Measurements from ENCODE around the gene PDE1A. TPM values are rescaled to one million over a fixed set of nuclear protein-coding genes. Genes with fewer than 3 reads are reported as not detected.

Gene PDE1A
- total and polyA plus RNA-seq, 10 of the 15 experiments (the other 5 are each of a cell fraction or from before 2014, with no cell fraction given): 1.1 TPM; not detected in 9

- no peak for TF ChIP-seq RFX5 (IDR thresholded peaks at IDR 0.05; ENCODE audit: low read depth, low read length)
- TF ChIP-seq MLLT1 (IDR thresholded peaks at IDR 0.05): no peak
- TF ChIP-seq, protein P1, sequence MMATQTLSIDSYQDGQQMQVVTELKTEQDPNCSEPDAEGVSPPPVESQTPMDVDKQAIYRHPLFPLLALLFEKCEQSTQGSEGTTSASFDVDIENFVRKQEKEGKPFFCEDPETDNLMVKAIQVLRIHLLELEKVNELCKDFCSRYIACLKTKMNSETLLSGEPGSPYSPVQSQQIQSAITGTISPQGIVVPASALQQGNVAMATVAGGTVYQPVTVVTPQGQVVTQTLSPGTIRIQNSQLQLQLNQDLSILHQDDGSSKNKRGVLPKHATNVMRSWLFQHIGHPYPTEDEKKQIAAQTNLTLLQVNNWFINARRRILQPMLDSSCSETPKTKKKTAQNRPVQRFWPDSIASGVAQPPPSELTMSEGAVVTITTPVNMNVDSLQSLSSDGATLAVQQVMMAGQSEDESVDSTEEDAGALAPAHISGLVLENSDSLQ (IDR thresholded peaks at IDR 0.05): no peak
- TF ChIP-seq KAT2A (conservative IDR thresholded peaks at IDR 0.05; ENCODE audit: control insufficient read depth, low read depth, low read length): no peak
- no peak for TF ChIP-seq TARDBP (IDR thresholded peaks at IDR 0.05; ENCODE audit: borderline replicate concordance)
- TF ChIP-seq CHD1 (IDR thresholded peaks at IDR 0.05; ENCODE audit: low read depth, low read length): no peak
- no peak for TF ChIP-seq E2F8 (IDR thresholded peaks at IDR 0.05; ENCODE audit: low read depth, partially characterized antibody)
- no peak for TF ChIP-seq ZNF384 (IDR thresholded peaks at IDR 0.05; ENCODE audit: borderline replicate concordance, low read depth, low read length)
- TF ChIP-seq RCOR1 (conservative IDR thresholded peaks at IDR 0.05; ENCODE audit: low read depth, low read length): no peak
- TF ChIP-seq SRF (IDR thresholded peaks at IDR 0.05; ENCODE audit: low read depth in 2 of 2, low read length in 2 of 2): no peak
Measured at GRCh38 chr2:182359990-182360662, 66.7 kb downstream of the PDE1A start (continued).

All from GM12878 (cell line).